Caco-2 (cell line): ENCODE measurements around the gene RAB13. TPM values are rescaled to one million over a fixed set of nuclear protein-coding genes. Genes with fewer than 3 reads are reported as not detected.

Source experiments
- BruUV-seq: library from RNA; stranded (reverse); fragments of 400-500 nt; replicated peaks from 2 replicates; lab custom pipeline; 2021; lab: Mats Ljungman, UMichigan
- CTCF ChIA-PET: fragments of 300-600 bp; sonication (Branson Sonifier 250); formaldehyde crosslinking; loops from one replicate; lab custom pipeline; 2022; ENCODE audit warnings: antibody characterized with exemption; lab: Charles Lee
- POLR2A ChIA-PET: fragments of 300-600 bp; sonication (Branson Sonifier 250); formaldehyde crosslinking; loops from one replicate; lab custom pipeline; 2022; ENCODE audit warnings: antibody characterized with exemption; lab: Charles Lee
- DNase-seq, 2 experiments: peaks; one replicate each; pipeline versions ENCODE4 v3.0.0 to v3.0.0-alpha.2; 2020 to 2022
- H3K27me3 ChIP-seq: replicated peaks from 2 replicates; pipeline ENCODE4 v1.6.0; 2011; ENCODE audit warnings: low read length; ENCODE audit not compliant: control insufficient read depth, insufficient read depth
- H3K36me3 ChIP-seq: 2 replicates; pipeline ENCODE4 v1.5.1; 2011; ENCODE audit warnings: low read length; ENCODE audit not compliant: control insufficient read depth, insufficient read depth
- H3K4me1 ChIP-seq: fragments of 250-450 bp; sonication (Bioruptor Pico); 2 replicates; pipeline ENCODE4 v1.5.1; 2020; ENCODE audit warnings: mild to moderate bottlenecking
- H3K4me3 ChIP-seq: 2 replicates; pipeline ENCODE4 v1.5.1; 2011; ENCODE audit warnings: low read depth, mild to moderate bottlenecking, control low read depth, low read length
- H3K9me3 ChIP-seq: fragments of 250-450 bp; sonication (Bioruptor Pico); 2 replicates; pipeline ENCODE4 v1.5.1; 2020; ENCODE audit warnings: mild to moderate bottlenecking, moderate library complexity
- H3K27ac Mint-ChIP-seq: one replicate; pipeline ENCODE4 v1.8.0; 2022; ENCODE audit warnings: mixed read lengths; ENCODE audit not compliant: unreplicated experiment
- H3K27me3 Mint-ChIP-seq: one replicate; pipeline ENCODE4 v1.8.0; 2022; ENCODE audit warnings: mixed read lengths; ENCODE audit not compliant: insufficient read depth, unreplicated experiment
- H3K36me3 Mint-ChIP-seq: one replicate; pipeline ENCODE4 v1.8.0; 2022; ENCODE audit warnings: mild to moderate bottlenecking, mixed read lengths; ENCODE audit not compliant: insufficient read depth, unreplicated experiment
- H3K4me1 Mint-ChIP-seq: one replicate; pipeline ENCODE4 v1.8.0; 2022; ENCODE audit warnings: low read depth, mixed read lengths; ENCODE audit not compliant: unreplicated experiment
- H3K4me3 Mint-ChIP-seq: one replicate; pipeline ENCODE4 v1.8.0; 2022; ENCODE audit warnings: mild to moderate bottlenecking, moderate library complexity, mixed read lengths; ENCODE audit not compliant: unreplicated experiment
- H3K9me3 Mint-ChIP-seq: one replicate; pipeline ENCODE4 v1.8.0; 2022; ENCODE audit warnings: mixed read lengths; ENCODE audit not compliant: unreplicated experiment
- intact Hi-C: fragments of 100-400 bp; cut with micrococcal nuclease; formaldehyde crosslinking; loops from one replicate; pipeline ENCODE4 v1.10.0; 2022; ENCODE audit not compliant: unreplicated experiment
- total RNA-seq: library from RNA; stranded (reverse); gene quantifications from 2 replicates; pipeline ENCODE4 v1.2.3, GENCODE V29; 2022
- TF ChIP-seq, protein P1 (sequence below), 2 experiments: fragments of 200-600 bp in 1 of 2; IDR thresholded peaks; 1 replicate in 1 of 2; 2 replicates in 1 of 2; pipeline versions ENCODE4 v1.5.1 to v1.8.0; 2011 to 2022; ENCODE audit warnings: antibody characterized with exemption in 1 of 2, control low read depth in 1 of 2, inconsistent platforms in 1 of 2, low read depth in 1 of 2, low read length in 1 of 2, mild to moderate bottlenecking in 1 of 2, moderate library complexity in 1 of 2; ENCODE audit not compliant: insufficient read depth in 1 of 2, severe bottlenecking in 1 of 2, unreplicated experiment in 1 of 2

Gene RAB13
- total RNA-seq, 1 experiment from 2014 or later: 79.3 TPM

DNA sequence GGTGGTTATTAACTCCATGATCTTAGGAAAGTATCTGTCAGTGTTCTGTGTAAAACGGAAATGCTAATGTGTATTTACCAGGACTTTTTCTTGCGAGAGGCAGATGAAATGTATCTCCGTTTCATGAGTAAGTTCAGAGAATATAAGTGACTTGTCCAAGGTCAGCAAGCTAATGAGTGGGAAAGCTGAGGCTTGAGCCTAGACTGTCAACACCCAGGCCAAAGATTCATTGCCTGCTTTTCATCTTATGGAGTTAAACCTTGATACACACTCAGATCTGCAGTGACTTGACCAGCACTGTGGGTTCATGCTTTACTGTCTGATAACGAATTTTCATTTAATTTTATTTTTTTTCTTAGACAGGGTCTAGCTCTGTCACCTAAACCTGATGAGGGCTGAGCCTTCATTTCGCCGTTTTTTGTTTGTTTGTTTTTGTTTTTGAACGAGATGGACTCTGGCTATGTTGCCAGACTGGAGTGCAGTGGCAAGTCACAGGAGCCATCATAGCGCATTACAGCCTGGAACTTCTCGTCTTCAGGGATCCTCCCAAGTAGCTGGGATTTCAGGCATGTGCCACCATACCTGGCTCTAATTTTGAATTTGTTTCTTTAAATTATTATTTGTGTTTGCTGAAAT is 7.7 kb downstream of the RAB13 start:
- Mint-ChIP-seq H3K36me3 (peaks cover 40% of the 10 kb centered on the region), H3K27ac (peak overlapping the region; percentile 92), H3K27me3 (no peaks in the 10 kb centered on the region), H3K9me3 (no peaks in the 10 kb centered on the region), H3K4me1 (peaks cover 6% of the 10 kb centered on the region), H3K4me3 (peak overlapping the region; percentile 95)
- intact Hi-C loops: no loop called here
- no TSS peak for BruUV-seq
- H3K27me3 ChIP-seq: no peaks in the 10 kb centered on the region
- H3K4me1 ChIP-seq: peaks cover 8% of the 10 kb centered on the region
- POLR2A ChIA-PET: interaction anchor here (0.6 to 4.0 kb wide), 7 partner anchors 8 to 345 kb away, joined by 3 to 105 read pairs (median 7); partner anchors contain the start of genes CHTOP, CREB3L4, CRTC2 and RAB13
- no peak for DNase-seq
- H3K9me3 ChIP-seq: no peaks in the 10 kb centered on the region
- H3K36me3 ChIP-seq: no peaks in the 10 kb centered on the region; the same call in 1 of the 2 replicates
- CTCF ChIA-PET: interaction anchor here (0.8 to 2.5 kb wide), 6 partner anchors 9 to 402 kb away, joined by 3 to 13 read pairs (median 4); partner anchors contain the start of genes CREB3L4, GATAD2B and RPS27
- H3K4me3 ChIP-seq: peak overlapping the region; percentile 84
- TF ChIP-seq, protein P1, sequence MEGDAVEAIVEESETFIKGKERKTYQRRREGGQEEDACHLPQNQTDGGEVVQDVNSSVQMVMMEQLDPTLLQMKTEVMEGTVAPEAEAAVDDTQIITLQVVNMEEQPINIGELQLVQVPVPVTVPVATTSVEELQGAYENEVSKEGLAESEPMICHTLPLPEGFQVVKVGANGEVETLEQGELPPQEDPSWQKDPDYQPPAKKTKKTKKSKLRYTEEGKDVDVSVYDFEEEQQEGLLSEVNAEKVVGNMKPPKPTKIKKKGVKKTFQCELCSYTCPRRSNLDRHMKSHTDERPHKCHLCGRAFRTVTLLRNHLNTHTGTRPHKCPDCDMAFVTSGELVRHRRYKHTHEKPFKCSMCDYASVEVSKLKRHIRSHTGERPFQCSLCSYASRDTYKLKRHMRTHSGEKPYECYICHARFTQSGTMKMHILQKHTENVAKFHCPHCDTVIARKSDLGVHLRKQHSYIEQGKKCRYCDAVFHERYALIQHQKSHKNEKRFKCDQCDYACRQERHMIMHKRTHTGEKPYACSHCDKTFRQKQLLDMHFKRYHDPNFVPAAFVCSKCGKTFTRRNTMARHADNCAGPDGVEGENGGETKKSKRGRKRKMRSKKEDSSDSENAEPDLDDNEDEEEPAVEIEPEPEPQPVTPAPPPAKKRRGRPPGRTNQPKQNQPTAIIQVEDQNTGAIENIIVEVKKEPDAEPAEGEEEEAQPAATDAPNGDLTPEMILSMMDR (IDR thresholded peaks at IDR 0.05; ENCODE audit: insufficient read depth in 1 of 2, low read depth in 1 of 2, low read length in 1 of 2, severe bottlenecking in 1 of 2, unreplicated experiment in 1 of 2): no peak

GRCh38 chr1:153977250-153978240 is 8.6 kb downstream of the RAB13 start, which contains the start of gene JTB:
Gene JTB (minus strand): TSS chr1:153977674. CDS start chr1:153977252, 422 bp downstream.
- ChIA-PET CTCF (interaction anchor here (0.6 to 2.5 kb wide), 9 partner anchors 9 to 401 kb away, joined by 3 to 13 read pairs (median 5); partner anchors contain the start of genes CREB3L4, CRTC2, GATAD2B and RAB13), POLR2A (interaction anchor here (0.6 to 4.0 kb wide), 15 partner anchors 9 to 411 kb away, joined by 3 to 105 read pairs (median 6); partner anchors contain the start of genes CHTOP, CREB3L4, CRTC2 and INTS3)
- intact Hi-C loops: loop anchor here (1.0 kb wide), 2 partner anchors 9 to 10 kb away; partner anchors contain the start of genes CREB3L4 and RAB13
- Histone ChIP-seq H3K9me3 (no peaks in the 10 kb centered on the region), H3K27me3 (no peaks in the 10 kb centered on the region), H3K36me3 (no peaks in the 10 kb centered on the region; the same call in 1 of the 2 replicates), H3K4me3 (peak within 1 kb of the TSS; percentile 84), H3K4me1 (peaks cover 8% of the 10 kb centered on the region)
- H3K36me3 Mint-ChIP-seq: peaks cover 43% of the 10 kb centered on the region
- DNase-seq: peak; percentile 86
- H3K27me3 Mint-ChIP-seq: no peaks in the 10 kb centered on the region
- H3K9me3 Mint-ChIP-seq: no peaks in the 10 kb centered on the region
- peak within 1 kb of the TSS; percentile 92 for H3K27ac Mint-ChIP-seq
- peaks cover 6% of the 10 kb centered on the region for H3K4me1 Mint-ChIP-seq
- TF ChIP-seq, protein P1 (IDR thresholded peaks at IDR 0.05; ENCODE audit: insufficient read depth in 1 of 2, low read depth in 1 of 2, low read length in 1 of 2, severe bottlenecking in 1 of 2, unreplicated experiment in 1 of 2): no peak
- peak within 1 kb of the TSS; percentile 95 for H3K4me3 Mint-ChIP-seq
- TSS peak; percentile 85 for BruUV-seq
